ENCODE measurements around the gene C21orf58. TPM values are rescaled to one million over a fixed set of nuclear protein-coding genes. Genes with fewer than 3 reads are reported as not detected.

The C21orf58 gene
- total RNA-seq, 1 donor: 5.6 TPM

- TF ChIP-seq CTCF (IDR thresholded peaks at IDR 0.05; ENCODE audit: insufficient read depth, low read depth, low read length): no peak
- DNase-seq (ENCODE audit: low read depth): no peak
- no peak overlapping the region for H3K4me3 ChIP-seq (ENCODE audit: low read depth, low read length)
These were observed 43.3 kb upstream of the C21orf58 start for GRCh38 chr21:46366966-46367365.

- no peak for DNase-seq (ENCODE audit: low read depth)
- TF ChIP-seq CTCF (IDR thresholded peaks at IDR 0.05; ENCODE audit: insufficient read depth, low read depth, low read length): no peak
- no peak overlapping the region for H3K4me3 ChIP-seq (ENCODE audit: low read depth, low read length)
These were observed 42.9 kb upstream of the C21orf58 start for GRCh38 chr21:46366561-46366960.

GRCh38 chr21:46366091-46366490 lies 42.4 kb upstream of the C21orf58 start:
- TF ChIP-seq CTCF (IDR thresholded peaks at IDR 0.05; ENCODE audit: insufficient read depth, low read depth, low read length): no peak
- no peak overlapping the region for H3K4me3 ChIP-seq (ENCODE audit: low read depth, low read length)
- DNase-seq (ENCODE audit: low read depth): no peak

GRCh38 chr21:46363698-46364097 lies 40.0 kb upstream of the C21orf58 start:
- H3K4me3 ChIP-seq (ENCODE audit: low read depth, low read length): no peak overlapping the region
- no peak for DNase-seq (ENCODE audit: low read depth)
- no peak for TF ChIP-seq CTCF (IDR thresholded peaks at IDR 0.05; ENCODE audit: insufficient read depth, low read depth, low read length)

GRCh38 chr21:46362946-46363345 lies 39.3 kb upstream of the C21orf58 start:
- TF ChIP-seq CTCF (IDR thresholded peaks at IDR 0.05; ENCODE audit: insufficient read depth, low read depth, low read length): no peak
- DNase-seq (ENCODE audit: low read depth): no peak
- no peak overlapping the region for H3K4me3 ChIP-seq (ENCODE audit: low read depth, low read length)

- no peak for TF ChIP-seq CTCF (IDR thresholded peaks at IDR 0.05; ENCODE audit: insufficient read depth, low read depth, low read length)
- no peak for DNase-seq (ENCODE audit: low read depth)
- no peak overlapping the region for H3K4me3 ChIP-seq (ENCODE audit: low read depth, low read length)
These were observed 38.3 kb upstream of the C21orf58 start for GRCh38 chr21:46361935-46362334.

- no peak overlapping the region for H3K4me3 ChIP-seq (ENCODE audit: low read depth, low read length)
- no peak for TF ChIP-seq CTCF (IDR thresholded peaks at IDR 0.05; ENCODE audit: insufficient read depth, low read depth, low read length)
- no peak for DNase-seq (ENCODE audit: low read depth)
These were observed 37.5 kb upstream of the C21orf58 start for GRCh38 chr21:46361176-46361575.

Measured in fibroblast of villous mesenchyme (primary cell).